Fibroblast of lung (primary cell): Measurements from ENCODE around the gene CALCOCO1. TPM values are rescaled to one million over a fixed set of nuclear protein-coding genes. Genes with fewer than 3 reads are reported as not detected.

Source experiments
- DNase-seq, 2 donors: peaks; one replicate each; pipeline versions ENCODE4 v3.0.0 to v3.0.0-alpha.2; 2010; ENCODE audit warnings: low read depth in 2 of 2
- H2AFZ ChIP-seq: 2 replicates; pipeline ENCODE4 v1.5.1; 2012; ENCODE audit warnings: low read length, control low read depth, inconsistent platforms
- H3K27ac ChIP-seq: 2 replicates; pipeline ENCODE4 v1.5.1; 2011; ENCODE audit warnings: low read length, control low read depth; ENCODE audit not compliant: insufficient read depth
- H3K27me3 ChIP-seq: 2 replicates; pipeline ENCODE4 v1.5.1; 2011; ENCODE audit warnings: mild to moderate bottlenecking, low read length; ENCODE audit not compliant: control insufficient read depth, insufficient read depth
- H3K36me3 ChIP-seq: 2 replicates; pipeline ENCODE4 v1.5.1; 2011; ENCODE audit warnings: low read length; ENCODE audit not compliant: control insufficient read depth, insufficient read depth
- H3K4me1 ChIP-seq: 2 replicates; pipeline ENCODE4 v1.5.1; 2011; ENCODE audit warnings: low read length; ENCODE audit not compliant: control insufficient read depth, insufficient read depth; ENCODE audit errors: extremely low read depth
- H3K4me2 ChIP-seq: 2 replicates; pipeline ENCODE4 v1.5.1; 2011; ENCODE audit warnings: low read length, control low read depth; ENCODE audit not compliant: insufficient read depth; ENCODE audit errors: extremely low read depth
- H3K4me3 ChIP-seq, 4 experiments: fragments of 200-600 bp in 1 of 4; sonication (generic) in 1 of 4; replicated peaks in 1 of 4; 2 replicates each; pipeline ENCODE4 v1.5.1; 2011 to 2016; ENCODE audit warnings: low read length in 4 of 4, low read depth in 3 of 4, mild to moderate bottlenecking in 3 of 4, control low read depth in 2 of 4, inconsistent platforms in 1 of 4, mixed read lengths in 1 of 4; ENCODE audit not compliant: insufficient read depth in 1 of 4; ENCODE audit errors: control extremely low read depth in 1 of 4
- H3K79me2 ChIP-seq: 2 replicates; pipeline ENCODE4 v1.5.1; 2012; ENCODE audit warnings: mild to moderate bottlenecking, low read length, inconsistent platforms; ENCODE audit not compliant: control insufficient read depth, insufficient read depth
- H3K9ac ChIP-seq: 2 replicates; pipeline ENCODE4 v1.5.1; 2011; ENCODE audit warnings: mild to moderate bottlenecking, low read length, control low read depth; ENCODE audit not compliant: insufficient read depth
- H3K9me3 ChIP-seq: 2 replicates; pipeline ENCODE4 v1.5.1; 2012; ENCODE audit warnings: low read depth, low read length; ENCODE audit not compliant: control insufficient read depth, insufficient read depth
- H4K20me1 ChIP-seq: 2 replicates; pipeline ENCODE4 v1.5.1; 2011; ENCODE audit warnings: low read length; ENCODE audit not compliant: control insufficient read depth, insufficient read depth; ENCODE audit errors: extremely low read depth
- EZH2 ChIP-seq: IDR thresholded peaks from 2 replicates; pipeline ENCODE4 v1.5.1; 2012; ENCODE audit warnings: low read length, control low read depth, mild to moderate bottlenecking; ENCODE audit errors: missing control alignments
- polyA plus RNA-seq, 2 donors: library from polyadenylated mRNA; depleted of rRNA in 1 of 2; stranded (reverse) in 1 of 2; unstranded in 1 of 2; fragments of >200 nt; gene quantifications; 2 replicates each; pipeline ENCODE4 v1.2.1, GENCODE V29; 2011 to 2012; ENCODE audit warnings: missing spikeins in 1 of 2
- total RNA-seq: library from RNA; depleted of rRNA; stranded (reverse); fragments of >200 nt; gene quantifications from 2 replicates; pipeline ENCODE4 v1.2.1, GENCODE V29; 2014
- TF ChIP-seq, protein P1 (sequence below), 2 donors: IDR thresholded peaks in 1 of 2; conservative IDR thresholded peaks in 1 of 2; 1 replicate in 1 of 2; 2 replicates in 1 of 2; pipeline ENCODE4 v1.5.1; 2011 to 2012; ENCODE audit warnings: low read length in 2 of 2, control low read depth in 1 of 2, inconsistent platforms in 1 of 2, low read depth in 1 of 2, mild to moderate bottlenecking in 1 of 2

The CALCOCO1 gene
- total and polyA plus RNA-seq, 2 donors (not counting 1 experiment from before 2014, with no cell fraction given), result 116 to 125 TPM

DNA sequence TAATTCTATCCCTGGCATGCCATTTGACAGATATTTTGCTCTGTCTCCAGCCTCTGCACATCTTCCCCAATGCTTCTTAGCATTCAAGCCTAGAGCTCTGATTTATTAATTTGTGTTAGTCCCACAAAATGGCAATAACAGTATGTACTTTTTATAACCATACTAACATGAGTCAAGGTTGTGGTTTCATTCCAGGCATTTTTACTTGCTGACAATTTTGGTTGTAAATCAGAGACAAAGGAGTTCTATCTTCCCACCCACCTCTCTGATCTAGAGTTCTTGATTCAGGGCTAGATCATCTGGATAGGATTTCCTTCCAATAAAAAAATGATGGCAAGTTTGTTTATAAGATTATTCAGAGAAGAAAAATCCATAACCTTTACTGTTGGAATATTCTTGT is 43.0 kb upstream of the CALCOCO1 start:
- Histone ChIP-seq H3K36me3 (no peaks in the 10 kb centered on the region), H3K27me3 (no peaks in the 10 kb centered on the region), H3K4me1 (peaks cover 12% of the 10 kb centered on the region), H3K27ac (peak overlapping the region; percentile 65), H4K20me1 (no peaks in the 10 kb centered on the region), H3K4me2 (peak overlapping the region; percentile 72), H3K79me2 (no peaks in the 10 kb centered on the region), H3K4me3 (no peak overlapping the region), H3K9me3 (no peaks in the 10 kb centered on the region), H3K9ac (no peak overlapping the region), H2AFZ (no peak overlapping the region)
- peak; percentile 84 to 97 for DNase-seq
- TF ChIP-seq, protein P1, sequence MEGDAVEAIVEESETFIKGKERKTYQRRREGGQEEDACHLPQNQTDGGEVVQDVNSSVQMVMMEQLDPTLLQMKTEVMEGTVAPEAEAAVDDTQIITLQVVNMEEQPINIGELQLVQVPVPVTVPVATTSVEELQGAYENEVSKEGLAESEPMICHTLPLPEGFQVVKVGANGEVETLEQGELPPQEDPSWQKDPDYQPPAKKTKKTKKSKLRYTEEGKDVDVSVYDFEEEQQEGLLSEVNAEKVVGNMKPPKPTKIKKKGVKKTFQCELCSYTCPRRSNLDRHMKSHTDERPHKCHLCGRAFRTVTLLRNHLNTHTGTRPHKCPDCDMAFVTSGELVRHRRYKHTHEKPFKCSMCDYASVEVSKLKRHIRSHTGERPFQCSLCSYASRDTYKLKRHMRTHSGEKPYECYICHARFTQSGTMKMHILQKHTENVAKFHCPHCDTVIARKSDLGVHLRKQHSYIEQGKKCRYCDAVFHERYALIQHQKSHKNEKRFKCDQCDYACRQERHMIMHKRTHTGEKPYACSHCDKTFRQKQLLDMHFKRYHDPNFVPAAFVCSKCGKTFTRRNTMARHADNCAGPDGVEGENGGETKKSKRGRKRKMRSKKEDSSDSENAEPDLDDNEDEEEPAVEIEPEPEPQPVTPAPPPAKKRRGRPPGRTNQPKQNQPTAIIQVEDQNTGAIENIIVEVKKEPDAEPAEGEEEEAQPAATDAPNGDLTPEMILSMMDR (conservative IDR thresholded peaks at IDR 0.05 in 1 of 2, IDR thresholded peaks at IDR 0.05 in 1 of 2; ENCODE audit: low read depth in 1 of 2, low read length in 2 of 2), result no peak
- TF ChIP-seq EZH2, result no peak

DNA sequence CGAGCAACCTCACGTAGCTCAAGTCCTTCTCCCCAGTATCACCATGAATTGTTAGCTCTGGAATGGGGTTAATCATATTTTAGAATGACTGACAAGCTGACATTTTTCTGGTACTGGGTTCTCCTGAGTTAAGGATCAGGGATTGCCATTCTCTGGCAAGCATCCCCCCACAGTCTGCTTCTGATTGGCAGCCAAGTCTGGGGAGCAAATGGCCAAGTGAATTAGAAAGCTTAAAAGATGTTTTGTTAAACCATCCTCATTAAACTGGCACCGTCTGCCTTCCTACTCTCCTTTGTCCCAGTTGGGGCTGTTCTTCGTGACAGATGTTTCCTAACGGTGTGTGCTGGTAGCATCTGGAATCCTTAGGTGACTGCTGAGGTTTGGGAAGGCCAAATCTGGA is 41.7 kb upstream of the CALCOCO1 start:
- H3K27ac ChIP-seq, result no peak overlapping the region
- H3K36me3 ChIP-seq, result no peaks in the 10 kb centered on the region
- H4K20me1 ChIP-seq, result no peaks in the 10 kb centered on the region
- H3K4me3 ChIP-seq, result no peak overlapping the region
- peaks cover 12% of the 10 kb centered on the region for H3K4me1 ChIP-seq
- no peaks in the 10 kb centered on the region for H3K9me3 ChIP-seq
- no peak overlapping the region for H2AFZ ChIP-seq
- H3K4me2 ChIP-seq, result no peak overlapping the region
- H3K27me3 ChIP-seq, result no peaks in the 10 kb centered on the region
- no peak for DNase-seq
- H3K9ac ChIP-seq, result no peak overlapping the region
- H3K79me2 ChIP-seq, result no peaks in the 10 kb centered on the region
- TF ChIP-seq, protein P1 (conservative IDR thresholded peaks at IDR 0.05 in 1 of 2, IDR thresholded peaks at IDR 0.05 in 1 of 2; ENCODE audit: low read depth in 1 of 2, low read length in 2 of 2), result no peak
- no peak for TF ChIP-seq EZH2

GRCh38 chr12:53766881-53767280 is 39.6 kb upstream of the CALCOCO1 start:
- Histone ChIP-seq H3K36me3 (no peaks in the 10 kb centered on the region), H3K4me3 (no peak overlapping the region), H3K27ac (no peak overlapping the region), H4K20me1 (no peaks in the 10 kb centered on the region), H3K9ac (no peak overlapping the region), H3K4me2 (no peak overlapping the region), H3K79me2 (no peaks in the 10 kb centered on the region), H3K4me1 (peaks cover 12% of the 10 kb centered on the region), H3K9me3 (no peaks in the 10 kb centered on the region), H2AFZ (no peak overlapping the region), H3K27me3 (no peaks in the 10 kb centered on the region)
- TF ChIP-seq EZH2, result no peak
- TF ChIP-seq, protein P1 (conservative IDR thresholded peaks at IDR 0.05 in 1 of 2, IDR thresholded peaks at IDR 0.05 in 1 of 2; ENCODE audit: low read depth in 1 of 2, low read length in 2 of 2), result no peak
- peak in 1 of 2 donors; percentile 35 for DNase-seq
